GM19397 (cell line): ENCODE measurements around the gene LPAR2.
"Not testable (repeated sequence)": the region's sequence is repeated elsewhere in the genome, so short reads cannot be mapped to it uniquely, and the experiment has no call there.

ENCODE experiments used
- ATAC-seq: cut with Tn5 transposase; IDR thresholded peaks from one replicate; pipeline ENCODE4 v1.9.1; 2021; ENCODE audit warnings: mild to moderate bottlenecking, moderate library complexity; ENCODE audit not compliant: unreplicated experiment

LPAR2 gene

DNA sequence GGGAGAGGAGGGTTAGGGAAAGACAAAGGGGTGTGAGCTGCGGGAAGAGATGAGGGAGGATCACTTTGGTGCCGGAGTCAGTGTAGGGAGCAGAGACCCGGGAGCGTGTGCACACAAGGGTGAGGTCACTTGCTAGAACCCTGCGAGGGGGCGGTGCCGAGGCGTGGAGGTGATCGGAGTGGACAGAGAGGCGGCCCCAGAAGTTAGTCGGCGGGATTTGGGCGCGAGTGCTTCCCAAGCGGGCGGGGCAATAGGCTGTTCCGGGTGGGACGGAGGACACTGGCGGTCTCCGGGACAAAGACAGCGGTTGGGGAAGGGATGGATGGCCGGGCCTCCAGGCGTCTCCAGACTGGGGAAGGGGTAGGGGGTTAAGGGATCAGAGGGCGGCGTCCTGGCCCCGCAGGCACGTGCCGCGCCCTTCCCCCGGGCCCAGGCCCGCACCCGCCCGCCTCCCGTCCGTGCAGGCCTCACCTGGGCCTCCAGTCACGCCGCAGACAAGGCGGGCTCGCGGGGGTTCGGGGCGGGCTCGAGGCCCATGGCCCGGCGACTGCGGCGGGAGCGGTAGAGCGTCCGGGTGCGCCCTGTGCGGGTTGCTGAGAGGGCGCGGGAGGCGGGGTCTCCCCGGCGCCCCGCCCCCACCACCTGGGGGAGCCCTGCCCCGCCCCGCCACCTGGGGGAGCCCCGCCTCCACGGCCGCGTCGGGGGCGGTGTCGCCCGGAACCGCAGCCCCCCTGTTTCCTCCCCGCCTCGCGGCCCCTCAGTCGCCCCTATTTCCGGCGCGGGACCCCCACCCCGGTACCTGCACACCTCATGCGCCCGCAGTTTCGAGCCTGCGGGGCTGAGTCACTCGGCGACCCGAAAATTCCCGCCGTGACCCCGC, at the start of gene LPAR2:
Gene LPAR2, minus strand, starts transcription at position 600 of the 880 bp plus-strand sequence. CDS start 945 bp downstream, outside the sequence.
- ATAC-seq = peak; percentile 68

DNA sequence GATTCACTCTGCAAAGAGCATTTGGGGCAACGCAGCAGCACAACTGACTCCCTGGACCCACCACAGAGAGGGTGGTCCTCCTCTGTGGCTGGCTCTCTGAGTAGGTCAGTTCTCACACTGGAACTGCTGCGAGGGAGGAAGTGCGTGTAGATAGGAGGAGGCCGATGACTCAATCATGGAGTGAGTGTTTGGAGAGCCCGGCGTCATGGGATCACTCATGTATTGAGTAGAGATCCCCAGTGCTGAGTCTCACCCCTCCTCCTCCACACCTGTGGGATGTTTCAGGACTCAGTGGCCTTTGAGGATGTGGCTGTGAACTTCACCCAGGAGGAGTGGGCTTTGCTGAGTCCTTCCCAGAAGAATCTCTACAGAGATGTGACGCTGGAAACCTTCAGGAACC, 49.6 kb upstream of the LPAR2 start:
- ATAC-seq = no peak

DNA sequence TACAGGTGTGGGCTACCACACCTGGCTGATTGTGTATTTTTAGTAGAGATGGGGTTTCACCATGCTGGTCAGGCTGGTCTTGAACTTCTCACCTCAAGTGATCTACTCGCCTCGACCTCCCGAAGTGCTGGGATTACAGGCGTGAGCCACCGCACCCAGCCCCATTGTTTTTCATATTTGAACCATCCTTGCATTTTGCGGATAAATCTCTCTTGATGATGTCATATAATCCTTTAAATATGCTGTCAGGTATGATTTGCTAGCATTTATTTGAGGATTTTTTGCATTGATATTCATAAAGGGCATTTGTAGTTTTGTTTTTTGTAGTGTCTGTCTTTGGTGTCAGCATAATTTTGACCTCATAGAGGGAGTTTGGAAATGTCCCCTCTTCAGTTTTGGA, 46.3 kb upstream of the LPAR2 start:
- no peak for ATAC-seq

DNA sequence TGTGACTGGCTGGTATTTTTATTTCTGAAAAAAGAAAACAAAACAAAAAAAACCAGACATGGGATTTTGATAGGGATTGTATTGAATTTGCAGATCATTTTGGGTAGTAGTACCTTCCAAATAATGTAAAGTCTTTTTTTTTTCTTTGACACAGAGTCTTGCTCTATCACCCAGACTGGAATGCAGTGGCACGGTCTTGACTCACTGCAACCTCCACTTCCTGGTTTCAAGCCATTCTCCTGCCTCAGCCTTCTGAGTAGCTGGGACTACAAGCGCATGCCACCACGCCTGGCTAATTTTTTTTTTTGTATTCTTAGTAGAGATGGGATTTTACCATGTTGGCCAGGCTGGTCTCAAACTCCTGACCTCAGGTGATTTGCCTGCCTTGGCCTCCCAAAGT, 44.8 kb upstream of the LPAR2 start:
- ATAC-seq = no peak

- ATAC-seq = no peak
Measured at GRCh38 chr19:19670070-19670551, 42.1 kb upstream of the LPAR2 start.

- peak; percentile 63 for ATAC-seq
Measured at GRCh38 chr19:19668230-19669012, 40.4 kb upstream of the LPAR2 start, which contains the start of gene ZNF101. Gene ZNF101 (plus strand): TSS chr19:19668839. CDS start chr19:19668964, 125 bp downstream.

- not testable (repeated sequence) for ATAC-seq
Measured at GRCh38 chr19:19665420-19665948, 37.5 kb upstream of the LPAR2 start.

GRCh38 chr19:19663256-19664120, 35.5 kb upstream of the LPAR2 start, which contains the start of gene ATP13A1:
Gene ATP13A1 (minus strand): TSS chr19:19663676. CDS start chr19:19663666, 10 bp downstream.
- ATAC-seq = peak; percentile 80

DNA sequence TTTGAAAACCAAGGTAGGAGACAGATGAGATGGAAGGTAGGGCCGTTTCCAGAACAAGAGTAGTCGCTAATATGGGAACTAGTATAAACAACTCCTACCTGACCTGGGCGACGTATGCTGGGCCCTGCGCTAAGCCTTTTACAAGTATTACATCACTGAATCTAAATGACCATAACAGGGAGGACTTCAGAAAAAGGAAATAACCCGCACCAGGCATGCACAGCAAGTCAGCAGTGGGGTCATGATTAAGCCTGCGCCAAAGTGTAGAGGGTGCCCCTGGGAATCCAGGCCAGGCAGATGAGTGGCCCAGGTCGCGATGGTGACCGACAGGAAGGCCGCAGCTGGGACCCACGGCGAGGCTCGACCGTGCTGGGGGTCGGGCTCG, 34.8 kb upstream of the LPAR2 start:
- no peak for ATAC-seq

DNA sequence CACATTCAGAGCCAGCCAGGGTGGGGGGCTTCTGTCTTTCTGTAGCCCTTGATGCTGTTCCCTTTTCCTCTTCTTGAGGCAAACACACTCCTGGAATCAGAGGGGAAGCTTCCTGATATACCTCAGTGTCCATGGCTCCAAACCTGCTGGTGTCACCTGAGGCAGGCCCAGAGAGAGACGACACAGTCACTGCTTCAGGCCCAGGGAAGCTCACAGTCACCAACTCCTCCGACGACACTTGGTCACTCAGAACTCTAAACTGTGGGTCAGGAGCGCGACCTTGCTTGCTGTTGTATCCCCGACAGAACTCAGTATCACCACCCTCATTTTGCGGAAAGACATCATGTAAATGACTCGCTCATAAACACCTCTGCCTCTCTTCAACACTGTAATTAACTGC, 34.3 kb upstream of the LPAR2 start:
- ATAC-seq = no peak

- ATAC-seq = no peak
Measured at GRCh38 chr19:19661675-19662251, 33.7 kb upstream of the LPAR2 start.

DNA sequence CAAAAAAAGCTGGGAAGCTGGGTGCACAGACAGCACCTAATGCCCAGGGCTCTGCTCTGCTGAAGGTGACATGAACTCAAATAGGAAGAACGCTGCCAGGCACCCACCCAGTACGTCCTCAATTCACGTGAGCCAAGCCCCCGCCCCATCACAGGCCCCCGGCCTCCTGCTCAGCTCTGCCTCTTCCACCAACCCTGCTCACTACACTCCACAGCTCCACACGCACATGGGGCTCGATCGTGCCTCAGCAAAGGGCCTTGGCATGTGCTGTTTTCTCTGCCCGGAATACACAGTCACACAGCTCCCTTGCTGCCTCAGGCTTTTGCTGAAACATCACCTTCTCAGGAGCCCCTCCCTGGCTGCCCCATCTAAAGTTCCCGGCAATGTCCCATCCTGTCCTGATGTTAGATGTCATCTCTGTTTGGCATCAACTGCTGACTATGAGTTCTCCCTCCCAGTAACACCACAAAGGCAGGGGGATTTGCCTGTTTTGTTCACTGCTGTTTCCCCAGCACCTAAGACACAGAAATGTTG, 33.2 kb upstream of the LPAR2 start:
- ATAC-seq = no peak

DNA sequence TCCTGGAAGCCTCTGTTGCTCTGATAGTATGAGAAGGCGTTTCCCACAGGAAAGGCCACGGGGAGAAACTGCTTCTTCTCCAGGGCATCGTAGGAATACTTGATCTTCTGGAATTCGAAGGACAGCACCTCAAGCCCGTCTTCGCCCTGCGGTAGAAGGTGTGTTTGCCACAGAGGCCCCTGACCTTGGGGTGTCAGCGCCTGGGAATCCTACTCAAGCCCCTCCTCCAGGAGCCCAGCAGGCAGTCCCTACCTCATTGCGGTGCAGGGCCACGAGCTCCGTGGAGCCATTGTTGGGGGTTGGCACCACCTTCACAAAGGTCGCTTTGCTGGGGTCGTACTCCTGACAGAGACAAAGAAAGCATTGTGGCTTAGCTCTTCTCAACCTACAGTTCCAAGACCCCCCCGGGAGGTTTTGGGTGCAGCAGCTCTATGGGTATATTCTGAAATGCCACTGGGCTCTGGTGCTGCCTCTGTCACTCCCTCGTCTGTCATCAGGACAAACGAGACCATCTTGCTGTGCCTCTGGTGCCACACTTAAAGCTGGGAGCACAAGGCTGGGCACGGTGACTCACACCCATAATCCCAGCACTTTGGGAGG, 31.7 kb upstream of the LPAR2 start:
- no peak for ATAC-seq

DNA sequence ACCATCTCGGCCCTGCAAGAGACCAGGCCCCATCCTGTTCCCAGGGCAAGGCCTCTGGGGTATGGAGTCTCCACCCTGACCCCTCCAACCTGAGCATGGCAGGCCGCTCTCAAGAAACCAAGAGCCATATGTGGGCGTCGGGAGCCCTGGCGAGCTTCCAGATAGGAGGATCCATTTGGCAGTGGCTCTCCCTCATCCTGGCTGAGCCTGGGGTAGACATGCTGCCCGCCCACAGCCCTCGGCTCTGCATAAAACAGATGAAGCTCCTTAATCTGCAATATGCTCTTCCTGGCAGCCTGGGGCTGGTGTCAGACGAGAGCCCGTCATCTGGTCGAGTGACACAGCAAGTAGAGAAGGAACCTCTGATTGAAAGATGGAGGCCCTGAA, 29.4 kb upstream of the LPAR2 start:
- no peak for ATAC-seq

GRCh38 chr19:19656451-19657396, 28.7 kb upstream of the LPAR2 start:
- no peak for ATAC-seq

DNA sequence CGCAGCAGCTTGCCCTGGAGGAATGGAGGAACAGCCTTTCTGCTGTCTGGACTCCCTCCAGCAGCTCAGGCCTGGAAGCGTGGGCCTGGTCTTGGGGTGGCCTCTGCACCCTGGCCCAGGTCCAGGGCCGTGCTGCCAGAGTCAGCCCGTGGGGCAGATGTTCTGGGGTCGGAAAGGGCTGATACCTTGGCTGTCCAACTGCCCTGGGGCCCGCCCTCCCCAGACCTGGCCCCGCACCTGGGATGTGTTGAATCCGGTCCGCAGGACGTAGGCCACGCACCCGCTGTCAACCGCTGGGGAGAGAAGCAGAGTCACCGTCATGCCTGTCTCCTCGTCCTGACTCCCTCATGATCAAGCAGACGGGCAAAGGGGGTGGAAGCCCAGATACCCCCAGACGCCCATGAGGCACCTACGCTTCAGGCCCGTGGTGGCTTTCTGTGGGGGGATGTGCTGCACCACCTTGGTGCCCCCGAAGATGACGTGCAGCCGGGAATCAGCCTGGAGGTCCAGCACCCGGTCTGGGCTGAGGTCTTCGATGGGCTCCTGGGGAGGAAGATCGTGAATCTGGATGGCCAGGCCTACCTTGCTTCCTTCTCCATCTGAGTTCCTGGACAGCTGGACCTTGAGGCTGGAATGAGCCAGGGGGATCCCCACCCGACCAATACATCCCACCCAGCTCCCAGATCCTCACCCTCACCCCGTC, 27.8 kb upstream of the LPAR2 start:
- no peak for ATAC-seq

GRCh38 chr19:19655051-19655594, 27.1 kb upstream of the LPAR2 start:
- ATAC-seq = no peak
